Vagina (tissue), 2 donors: ENCODE measurements around the gene REXO4. TPM values are rescaled to one million over a fixed set of nuclear protein-coding genes. Genes with fewer than 3 reads are reported as not detected.

Experiments used
- DNase-seq, 2 donors: peaks; one replicate each; pipeline ENCODE4 v3.0.0-alpha.2; 2017; ENCODE audit errors: extremely low spot score in 2 of 2
- H3K27ac ChIP-seq: fragments of 200-600 bp; sonication (generic); one replicate; pipeline ENCODE4 v1.5.1; 2019
- H3K27me3 ChIP-seq: fragments of 200-600 bp; sonication (generic); one replicate; pipeline ENCODE4 v1.5.1; 2019
- H3K36me3 ChIP-seq, 2 donors: fragments of 200-600 bp; sonication (generic); one replicate each; pipeline ENCODE4 v1.5.1; 2017 to 2019
- H3K4me1 ChIP-seq: fragments of 200-600 bp; sonication (generic); one replicate; pipeline ENCODE4 v1.5.1; 2019
- H3K4me3 ChIP-seq, 2 donors: fragments of 200-600 bp; sonication (generic); 1 replicate in 1 of 2; 2 replicates in 1 of 2; pipeline ENCODE4 v1.5.1; 2016 to 2019
- H3K9me3 ChIP-seq: fragments of 200-600 bp; sonication (generic); one replicate; pipeline ENCODE4 v1.5.1; 2019
- POLR2A ChIP-seq, 2 donors: fragments of 450-650 bp; IDR thresholded peaks; one replicate each; pipeline ENCODE4 v1.6.1; 2017; ENCODE audit warnings: antibody characterized with exemption in 2 of 2, mild to moderate bottlenecking in 2 of 2, moderate library complexity in 2 of 2
- POLR2AphosphoS5 ChIP-seq, 2 donors: sonication (generic); formaldehyde crosslinking; IDR thresholded peaks; one replicate each; pipeline ENCODE4 v1.9.0; 2017; ENCODE audit warnings: antibody characterized with exemption in 2 of 2, mild to moderate bottlenecking in 2 of 2, low read depth in 1 of 2; ENCODE audit not compliant: insufficient read depth in 1 of 2
- intact Hi-C: fragments of 100-400 bp; cut with DNase I; formaldehyde crosslinking; loops from one replicate; pipeline ENCODE4 v1.15.1; 2023
- total RNA-seq: library from RNA; depleted of rRNA; stranded (reverse); fragments of >200 nt; gene quantifications from one replicate; pipeline ENCODE4 v1.2.3, GENCODE V29; 2016
- TF ChIP-seq, protein P1 (sequence below), 3 experiments: fragments of 450-650 bp in 2 of 3; fragments of 200-600 bp in 1 of 3; sonication (generic) in 1 of 3; IDR thresholded peaks; one replicate each; pipeline ENCODE4 v1.5.1; 2017 to 2019; ENCODE audit warnings: antibody characterized with exemption in 3 of 3, mild to moderate bottlenecking in 2 of 3, moderate library complexity in 2 of 3

REXO4 gene
- total RNA-seq, 1 donor from 2014 or later, result 17.2 TPM

DNA sequence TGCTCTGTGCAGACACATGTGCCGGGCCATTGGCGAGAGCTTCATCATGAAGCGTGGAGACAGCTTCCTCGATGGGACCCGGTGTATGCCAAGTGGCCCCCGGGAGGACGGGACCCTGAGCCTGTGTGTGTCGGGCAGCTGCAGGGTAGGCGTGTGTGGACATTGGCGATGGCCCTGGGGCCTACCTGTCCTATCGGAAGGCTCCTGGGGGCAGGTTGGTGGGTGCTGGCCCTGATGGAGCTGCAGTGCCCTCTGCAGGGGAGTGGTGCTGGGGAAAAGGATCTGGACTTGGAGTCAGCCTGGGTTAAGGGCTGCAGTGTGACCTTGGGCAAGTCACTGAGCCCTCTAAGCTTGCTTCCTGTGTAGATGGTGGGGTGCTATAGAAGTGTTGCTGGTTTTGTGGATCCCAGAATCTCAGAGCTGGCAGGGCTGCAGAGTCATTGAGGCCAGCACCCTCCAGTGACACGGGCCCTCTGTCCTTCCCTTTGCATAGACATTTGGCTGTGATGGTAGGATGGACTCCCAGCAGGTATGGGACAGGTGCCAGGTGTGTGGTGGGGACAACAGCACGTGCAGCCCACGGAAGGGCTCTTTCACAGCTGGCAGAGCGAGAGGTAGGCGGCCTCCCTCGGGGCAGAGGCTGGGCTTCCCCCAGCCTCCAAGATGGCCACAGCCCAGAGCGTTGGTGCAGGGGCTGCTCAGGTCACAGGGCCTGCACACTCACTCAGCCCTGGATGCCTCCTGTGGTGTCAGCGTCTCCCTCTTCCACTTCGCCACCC, 20.1 kb upstream of the REXO4 start:
- no peaks in the 10 kb centered on the region for H3K4me1 ChIP-seq
- TF ChIP-seq POLR2A (IDR thresholded peaks at IDR 0.05) (no peak), POLR2AphosphoS5 (IDR thresholded peaks at IDR 0.05; ENCODE audit: insufficient read depth in 1 of 2, low read depth in 1 of 2) (no peak)
- TF ChIP-seq, protein P1, sequence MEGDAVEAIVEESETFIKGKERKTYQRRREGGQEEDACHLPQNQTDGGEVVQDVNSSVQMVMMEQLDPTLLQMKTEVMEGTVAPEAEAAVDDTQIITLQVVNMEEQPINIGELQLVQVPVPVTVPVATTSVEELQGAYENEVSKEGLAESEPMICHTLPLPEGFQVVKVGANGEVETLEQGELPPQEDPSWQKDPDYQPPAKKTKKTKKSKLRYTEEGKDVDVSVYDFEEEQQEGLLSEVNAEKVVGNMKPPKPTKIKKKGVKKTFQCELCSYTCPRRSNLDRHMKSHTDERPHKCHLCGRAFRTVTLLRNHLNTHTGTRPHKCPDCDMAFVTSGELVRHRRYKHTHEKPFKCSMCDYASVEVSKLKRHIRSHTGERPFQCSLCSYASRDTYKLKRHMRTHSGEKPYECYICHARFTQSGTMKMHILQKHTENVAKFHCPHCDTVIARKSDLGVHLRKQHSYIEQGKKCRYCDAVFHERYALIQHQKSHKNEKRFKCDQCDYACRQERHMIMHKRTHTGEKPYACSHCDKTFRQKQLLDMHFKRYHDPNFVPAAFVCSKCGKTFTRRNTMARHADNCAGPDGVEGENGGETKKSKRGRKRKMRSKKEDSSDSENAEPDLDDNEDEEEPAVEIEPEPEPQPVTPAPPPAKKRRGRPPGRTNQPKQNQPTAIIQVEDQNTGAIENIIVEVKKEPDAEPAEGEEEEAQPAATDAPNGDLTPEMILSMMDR (IDR thresholded peaks at IDR 0.05), result no peak
- no peak overlapping the region for H3K27ac ChIP-seq
- no peak for DNase-seq
- H3K9me3 ChIP-seq, result no peaks in the 10 kb centered on the region
- no peaks in the 10 kb centered on the region for H3K36me3 ChIP-seq
- intact Hi-C loops, result no loop called here
- no peaks in the 10 kb centered on the region for H3K27me3 ChIP-seq
- no peak overlapping the region for H3K4me3 ChIP-seq

DNA sequence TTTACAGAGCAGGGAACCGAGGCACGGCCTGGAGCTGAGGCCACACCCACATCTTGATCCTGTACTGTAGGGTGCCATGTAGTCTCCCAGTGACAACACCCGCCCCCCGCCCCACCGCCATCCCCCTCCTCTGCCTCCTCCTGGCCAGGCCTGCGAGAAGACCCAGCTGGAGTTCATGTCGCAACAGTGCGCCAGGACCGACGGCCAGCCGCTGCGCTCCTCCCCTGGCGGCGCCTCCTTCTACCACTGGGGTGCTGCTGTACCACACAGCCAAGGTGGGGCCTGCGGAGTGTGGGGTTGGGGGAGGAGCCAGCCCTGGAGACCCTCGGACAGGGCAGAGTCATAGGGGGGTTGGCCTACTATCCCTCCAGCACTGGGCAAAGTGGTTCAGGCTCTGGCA, 18.9 kb upstream of the REXO4 start:
- no peak for DNase-seq
- Histone ChIP-seq H3K27ac (no peak overlapping the region), H3K4me1 (no peaks in the 10 kb centered on the region), H3K36me3 (no peaks in the 10 kb centered on the region), H3K4me3 (no peak overlapping the region), H3K9me3 (no peaks in the 10 kb centered on the region), H3K27me3 (no peaks in the 10 kb centered on the region)
- TF ChIP-seq POLR2AphosphoS5 (IDR thresholded peaks at IDR 0.05; ENCODE audit: insufficient read depth in 1 of 2, low read depth in 1 of 2) (no peak), POLR2A (IDR thresholded peaks at IDR 0.05) (no peak)
- TF ChIP-seq, protein P1 (IDR thresholded peaks at IDR 0.05), result no peak
- intact Hi-C loops, result no loop called here

DNA sequence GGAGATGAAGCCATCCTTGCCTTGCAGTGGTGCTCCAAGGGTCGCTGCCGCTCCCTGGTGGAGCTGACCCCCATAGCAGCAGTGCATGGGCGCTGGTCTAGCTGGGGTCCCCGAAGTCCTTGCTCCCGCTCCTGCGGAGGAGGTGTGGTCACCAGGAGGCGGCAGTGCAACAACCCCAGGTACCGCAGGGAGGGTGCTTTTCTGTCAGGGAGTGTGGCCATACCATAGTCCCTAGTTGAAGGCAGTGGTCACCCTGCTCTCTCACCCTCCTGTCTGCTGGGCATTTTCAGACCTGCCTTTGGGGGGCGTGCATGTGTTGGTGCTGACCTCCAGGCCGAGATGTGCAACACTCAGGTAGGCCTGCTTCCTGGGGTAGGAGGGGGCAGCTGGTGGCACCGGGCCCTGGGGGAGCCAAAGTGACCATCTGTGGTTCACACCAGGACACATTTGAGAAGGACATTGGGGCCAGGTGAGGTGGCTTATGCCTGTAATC, 15.6 kb upstream of the REXO4 start:
- DNase-seq, result no peak
- Histone ChIP-seq H3K36me3 (no peaks in the 10 kb centered on the region), H3K27ac (no peak overlapping the region), H3K9me3 (no peaks in the 10 kb centered on the region), H3K4me1 (peaks cover 8% of the 10 kb centered on the region), H3K27me3 (no peaks in the 10 kb centered on the region), H3K4me3 (no peak overlapping the region)
- intact Hi-C loops, result no loop called here
- TF ChIP-seq, protein P1 (IDR thresholded peaks at IDR 0.05), result no peak
- TF ChIP-seq POLR2AphosphoS5 (IDR thresholded peaks at IDR 0.05; ENCODE audit: insufficient read depth in 1 of 2, low read depth in 1 of 2) (no peak), POLR2A (IDR thresholded peaks at IDR 0.05) (no peak)

DNA sequence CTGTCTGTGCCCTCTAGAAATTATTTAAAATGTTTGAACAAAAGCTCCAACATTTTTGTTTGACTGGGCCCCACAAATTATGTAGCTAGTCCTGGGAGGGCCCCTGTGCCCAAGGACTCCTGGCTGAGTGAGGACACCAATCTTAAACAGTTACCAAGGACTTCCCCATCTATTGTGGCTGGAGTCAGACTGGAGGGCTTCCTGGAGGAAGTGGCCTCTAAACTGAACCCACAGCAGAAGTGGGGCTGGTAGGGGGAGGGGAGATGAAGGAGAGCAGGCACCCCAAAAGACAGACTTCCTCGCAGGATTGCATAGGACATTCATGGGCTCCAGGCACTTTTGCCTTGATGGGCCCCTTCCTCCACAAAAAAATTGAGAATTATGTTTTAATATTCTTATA, 12.4 kb upstream of the REXO4 start:
- Histone ChIP-seq H3K4me1 (peaks cover 8% of the 10 kb centered on the region), H3K27ac (no peak overlapping the region), H3K9me3 (no peaks in the 10 kb centered on the region), H3K4me3 (no peak overlapping the region), H3K36me3 (no peaks in the 10 kb centered on the region), H3K27me3 (no peaks in the 10 kb centered on the region)
- TF ChIP-seq POLR2A (IDR thresholded peaks at IDR 0.05) (no peak), POLR2AphosphoS5 (IDR thresholded peaks at IDR 0.05; ENCODE audit: insufficient read depth in 1 of 2, low read depth in 1 of 2) (no peak)
- TF ChIP-seq, protein P1 (IDR thresholded peaks at IDR 0.05), result no peak
- intact Hi-C loops, result no loop called here
- no peak for DNase-seq

DNA sequence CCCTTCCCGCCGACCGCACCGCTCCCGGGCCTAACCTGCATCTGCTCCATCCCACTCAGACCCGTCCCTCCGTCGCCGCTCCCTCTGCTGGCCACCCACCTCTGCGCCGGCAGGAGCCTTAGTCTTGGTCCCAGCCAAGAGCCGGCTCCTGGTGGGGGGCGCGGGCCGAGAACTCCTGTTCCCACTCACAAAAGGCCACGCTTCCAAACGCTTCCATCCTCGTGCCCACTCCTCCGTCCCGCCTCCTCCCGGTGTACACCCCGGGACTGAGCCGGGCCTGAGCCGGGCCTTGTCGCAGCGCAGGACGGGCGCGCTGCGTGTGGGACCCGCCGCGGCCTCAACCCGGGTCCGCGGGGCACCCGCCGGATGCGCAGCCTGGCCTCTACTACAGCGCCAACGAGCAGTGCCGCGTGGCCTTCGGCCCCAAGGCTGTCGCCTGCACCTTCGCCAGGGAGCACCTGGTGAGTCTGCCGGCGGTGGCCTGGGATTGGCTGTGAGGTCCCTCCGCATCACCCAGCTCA, 11.9 kb upstream of the REXO4 start:
- no peaks in the 10 kb centered on the region for H3K36me3 ChIP-seq
- no peaks in the 10 kb centered on the region for H3K27me3 ChIP-seq
- H3K9me3 ChIP-seq, result no peaks in the 10 kb centered on the region
- TF ChIP-seq, protein P1 (IDR thresholded peaks at IDR 0.05), result no peak
- TF ChIP-seq POLR2AphosphoS5 (IDR thresholded peaks at IDR 0.05; ENCODE audit: insufficient read depth in 1 of 2, low read depth in 1 of 2), result no peak
- no peak for TF ChIP-seq POLR2A (IDR thresholded peaks at IDR 0.05)
- intact Hi-C loops, result no loop called here
- DNase-seq, result no peak
- H3K4me1 ChIP-seq, result peaks cover 8% of the 10 kb centered on the region
- no peak overlapping the region for H3K4me3 ChIP-seq
- H3K27ac ChIP-seq, result no peak overlapping the region
